Astrocyte (in vitro differentiated cells and primary cell): Measurements from ENCODE around the gene OSBPL2.

Experiments
- CTCF ChIP-seq: IDR thresholded peaks from 2 replicates; pipeline ENCODE4 v1.5.1; 2011; ENCODE audit warnings: low read depth, mild to moderate bottlenecking, inconsistent platforms, low read length, moderate library complexity; ENCODE audit not compliant: insufficient read depth
- EZH2 ChIP-seq: IDR thresholded peaks from 2 replicates; pipeline ENCODE4 v1.6.1; 2012; ENCODE audit warnings: mild to moderate bottlenecking, low read length, inconsistent platforms; ENCODE audit not compliant: insufficient read depth

- TF ChIP-seq CTCF (no peak), EZH2 (no peak)
These were observed 56.2 kb downstream of the OSBPL2 start for GRCh38 chr20:62294516-62294915.
